Vagina (tissue), 2 donors: ENCODE data around the gene MMEL1. TPM values are rescaled to one million over a fixed set of nuclear protein-coding genes. Genes with fewer than 3 reads are reported as not detected.
A peak's percentile ranks its signal among the peaks of the same experiment; 100 is the strongest.

Source experiments
- DNase-seq, 2 donors: peaks; one replicate each; pipeline ENCODE4 v3.0.0-alpha.2; 2017; ENCODE audit errors: extremely low spot score in 2 of 2
- H3K27ac ChIP-seq: fragments of 200-600 bp; sonication (generic); one replicate; pipeline ENCODE4 v1.5.1; 2019
- H3K27me3 ChIP-seq: fragments of 200-600 bp; sonication (generic); one replicate; pipeline ENCODE4 v1.5.1; 2019
- H3K36me3 ChIP-seq, 2 donors: fragments of 200-600 bp; sonication (generic); one replicate each; pipeline ENCODE4 v1.5.1; 2017 to 2019
- H3K4me1 ChIP-seq: fragments of 200-600 bp; sonication (generic); one replicate; pipeline ENCODE4 v1.5.1; 2019
- H3K4me3 ChIP-seq, 2 donors: fragments of 200-600 bp; sonication (generic); 1 replicate in 1 of 2; 2 replicates in 1 of 2; pipeline ENCODE4 v1.5.1; 2016 to 2019
- H3K9me3 ChIP-seq: fragments of 200-600 bp; sonication (generic); one replicate; pipeline ENCODE4 v1.5.1; 2019
- CTCF ChIP-seq, 3 experiments: fragments of 450-650 bp in 2 of 3; fragments of 200-600 bp in 1 of 3; sonication (generic) in 1 of 3; IDR thresholded peaks; one replicate each; pipeline ENCODE4 v1.5.1; 2017 to 2019; ENCODE audit warnings: antibody characterized with exemption in 3 of 3, mild to moderate bottlenecking in 2 of 3, moderate library complexity in 2 of 3
- POLR2A ChIP-seq, 2 donors: fragments of 450-650 bp; IDR thresholded peaks; one replicate each; pipeline ENCODE4 v1.6.1; 2017; ENCODE audit warnings: antibody characterized with exemption in 2 of 2, mild to moderate bottlenecking in 2 of 2, moderate library complexity in 2 of 2
- POLR2AphosphoS5 ChIP-seq, 2 donors: sonication (generic); formaldehyde crosslinking; IDR thresholded peaks; one replicate each; pipeline ENCODE4 v1.9.0; 2017; ENCODE audit warnings: antibody characterized with exemption in 2 of 2, mild to moderate bottlenecking in 2 of 2, low read depth in 1 of 2; ENCODE audit not compliant: insufficient read depth in 1 of 2
- intact Hi-C: fragments of 100-400 bp; cut with DNase I; formaldehyde crosslinking; loops from one replicate; pipeline ENCODE4 v1.15.1; 2023
- total RNA-seq: library from RNA; depleted of rRNA; stranded (reverse); fragments of >200 nt; gene quantifications from one replicate; pipeline ENCODE4 v1.2.3, GENCODE V29; 2016

Gene MMEL1
- total RNA-seq, 1 donor from 2014 or later, result 4.4 TPM

GRCh38 chr1:2564006-2564814, 68.6 kb downstream of the MMEL1 start:
- intact Hi-C loops, result no loop called here

GRCh38 chr1:2563205-2563604, 69.6 kb downstream of the MMEL1 start:
- H3K36me3 ChIP-seq, result peaks cover 0 to 21% of the 10 kb centered on the region in 2 donors
- no peak overlapping the region for H3K4me3 ChIP-seq
- no peaks in the 10 kb centered on the region for H3K9me3 ChIP-seq
- DNase-seq, result no peak
- no peak overlapping the region for H3K27ac ChIP-seq
- intact Hi-C loops, result no loop called here
- H3K4me1 ChIP-seq, result peaks cover 23% of the 10 kb centered on the region
- H3K27me3 ChIP-seq, result no peaks in the 10 kb centered on the region
- TF ChIP-seq CTCF (IDR thresholded peaks at IDR 0.05), result no peak
- TF ChIP-seq POLR2A (IDR thresholded peaks at IDR 0.05), result no peak
- TF ChIP-seq POLR2AphosphoS5 (IDR thresholded peaks at IDR 0.05; ENCODE audit: insufficient read depth in 1 of 2, low read depth in 1 of 2), result no peak

More at GRCh38 chr1:2564006-2564814, 68.6 kb downstream of the MMEL1 start:
- H3K4me1 ChIP-seq, result peaks cover 16% of the 10 kb centered on the region
- no peaks in the 10 kb centered on the region for H3K9me3 ChIP-seq
- no peak for TF ChIP-seq CTCF (IDR thresholded peaks at IDR 0.05)
- TF ChIP-seq POLR2AphosphoS5 (IDR thresholded peaks at IDR 0.05; ENCODE audit: insufficient read depth in 1 of 2, low read depth in 1 of 2), result no peak
- no peak for TF ChIP-seq POLR2A (IDR thresholded peaks at IDR 0.05)
- H3K27me3 ChIP-seq, result no peaks in the 10 kb centered on the region
- no peak overlapping the region for H3K27ac ChIP-seq
- H3K36me3 ChIP-seq, result peaks cover 0 to 11% of the 10 kb centered on the region in 2 donors
- DNase-seq, result no peak
- no peak overlapping the region for H3K4me3 ChIP-seq

- H3K27me3 ChIP-seq, result no peaks in the 10 kb centered on the region
- intact Hi-C loops, result no loop called here
- H3K27ac ChIP-seq, result no peak overlapping the region
- DNase-seq, result no peak
- H3K36me3 ChIP-seq, result peaks cover 0 to 23% of the 10 kb centered on the region in 2 donors
- H3K9me3 ChIP-seq, result no peaks in the 10 kb centered on the region
- H3K4me1 ChIP-seq, result peaks cover 33% of the 10 kb centered on the region
- TF ChIP-seq CTCF (IDR thresholded peaks at IDR 0.05), result peak in 1 of 3 experiments; percentile 9
- TF ChIP-seq POLR2AphosphoS5 (IDR thresholded peaks at IDR 0.05; ENCODE audit: insufficient read depth in 1 of 2, low read depth in 1 of 2), result no peak
- no peak for TF ChIP-seq POLR2A (IDR thresholded peaks at IDR 0.05)
- H3K4me3 ChIP-seq, result no peak overlapping the region
Observed at GRCh38 chr1:2561898-2562895, 70.6 kb downstream of the MMEL1 start.

- Histone ChIP-seq H3K9me3 (no peaks in the 10 kb centered on the region), H3K4me1 (peaks cover 40% of the 10 kb centered on the region), H3K36me3 (peaks cover 0 to 23% of the 10 kb centered on the region in 2 donors), H3K27ac (no peak overlapping the region), H3K4me3 (no peak overlapping the region), H3K27me3 (no peaks in the 10 kb centered on the region)
- intact Hi-C loops, result no loop called here
- no peak for DNase-seq
- TF ChIP-seq CTCF (IDR thresholded peaks at IDR 0.05), result no peak
- no peak for TF ChIP-seq POLR2A (IDR thresholded peaks at IDR 0.05)
- no peak for TF ChIP-seq POLR2AphosphoS5 (IDR thresholded peaks at IDR 0.05; ENCODE audit: insufficient read depth in 1 of 2, low read depth in 1 of 2)
Observed at GRCh38 chr1:2561446-2561845, 71.4 kb downstream of the MMEL1 start.
